Fibroblast of lung (primary cell): Measurements from ENCODE around the gene AXIN2.

Experiments used
- EZH2 ChIP-seq: IDR thresholded peaks from 2 replicates; pipeline ENCODE4 v1.5.1; 2012; ENCODE audit warnings: low read length, control low read depth, mild to moderate bottlenecking; ENCODE audit errors: missing control alignments
- TF ChIP-seq, protein P1 (sequence below), 2 donors: IDR thresholded peaks in 1 of 2; conservative IDR thresholded peaks in 1 of 2; 1 replicate in 1 of 2; 2 replicates in 1 of 2; pipeline ENCODE4 v1.5.1; 2011 to 2012; ENCODE audit warnings: low read length in 2 of 2, control low read depth in 1 of 2, inconsistent platforms in 1 of 2, low read depth in 1 of 2, mild to moderate bottlenecking in 1 of 2

DNA sequence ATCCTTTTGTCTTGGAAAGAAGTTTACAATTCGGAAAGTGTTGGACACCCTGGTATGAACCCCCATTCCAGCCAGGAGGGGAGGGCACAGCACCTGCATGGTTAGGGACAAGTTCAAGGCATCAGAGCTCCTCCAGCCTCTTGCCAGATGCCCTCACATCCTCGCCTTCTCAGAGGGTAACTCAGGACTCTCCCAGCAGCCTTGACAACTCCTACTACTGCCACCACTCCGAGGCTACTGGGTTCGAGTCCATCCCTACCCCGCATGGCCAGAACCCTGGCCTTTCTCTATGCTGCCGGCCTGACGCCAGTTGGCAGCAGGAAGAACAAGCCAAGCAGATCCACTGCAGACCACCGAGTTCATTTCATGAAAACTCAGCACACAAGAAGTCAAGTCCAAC, 34.1 kb downstream of the AXIN2 start:
- TF ChIP-seq, protein P1, sequence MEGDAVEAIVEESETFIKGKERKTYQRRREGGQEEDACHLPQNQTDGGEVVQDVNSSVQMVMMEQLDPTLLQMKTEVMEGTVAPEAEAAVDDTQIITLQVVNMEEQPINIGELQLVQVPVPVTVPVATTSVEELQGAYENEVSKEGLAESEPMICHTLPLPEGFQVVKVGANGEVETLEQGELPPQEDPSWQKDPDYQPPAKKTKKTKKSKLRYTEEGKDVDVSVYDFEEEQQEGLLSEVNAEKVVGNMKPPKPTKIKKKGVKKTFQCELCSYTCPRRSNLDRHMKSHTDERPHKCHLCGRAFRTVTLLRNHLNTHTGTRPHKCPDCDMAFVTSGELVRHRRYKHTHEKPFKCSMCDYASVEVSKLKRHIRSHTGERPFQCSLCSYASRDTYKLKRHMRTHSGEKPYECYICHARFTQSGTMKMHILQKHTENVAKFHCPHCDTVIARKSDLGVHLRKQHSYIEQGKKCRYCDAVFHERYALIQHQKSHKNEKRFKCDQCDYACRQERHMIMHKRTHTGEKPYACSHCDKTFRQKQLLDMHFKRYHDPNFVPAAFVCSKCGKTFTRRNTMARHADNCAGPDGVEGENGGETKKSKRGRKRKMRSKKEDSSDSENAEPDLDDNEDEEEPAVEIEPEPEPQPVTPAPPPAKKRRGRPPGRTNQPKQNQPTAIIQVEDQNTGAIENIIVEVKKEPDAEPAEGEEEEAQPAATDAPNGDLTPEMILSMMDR (conservative IDR thresholded peaks at IDR 0.05 in 1 of 2, IDR thresholded peaks at IDR 0.05 in 1 of 2; ENCODE audit: low read depth in 1 of 2, low read length in 2 of 2): no peak
- no peak for TF ChIP-seq EZH2
